DMS53 treated with DMSO at 0.1 percent for 48 hours (cell line): Measurements from ENCODE around the gene MRPL28.
"Not testable (repeated sequence)": the region's sequence is repeated elsewhere in the genome, so short reads cannot be mapped to it uniquely, and the experiment has no call there.

ENCODE experiments used
- DNase-seq: peaks from one replicate; lab custom pipeline; 2025; ENCODE audit not compliant: unreplicated experiment; lab: John Stamatoyannopoulos, UW

Gene MRPL28

DNA sequence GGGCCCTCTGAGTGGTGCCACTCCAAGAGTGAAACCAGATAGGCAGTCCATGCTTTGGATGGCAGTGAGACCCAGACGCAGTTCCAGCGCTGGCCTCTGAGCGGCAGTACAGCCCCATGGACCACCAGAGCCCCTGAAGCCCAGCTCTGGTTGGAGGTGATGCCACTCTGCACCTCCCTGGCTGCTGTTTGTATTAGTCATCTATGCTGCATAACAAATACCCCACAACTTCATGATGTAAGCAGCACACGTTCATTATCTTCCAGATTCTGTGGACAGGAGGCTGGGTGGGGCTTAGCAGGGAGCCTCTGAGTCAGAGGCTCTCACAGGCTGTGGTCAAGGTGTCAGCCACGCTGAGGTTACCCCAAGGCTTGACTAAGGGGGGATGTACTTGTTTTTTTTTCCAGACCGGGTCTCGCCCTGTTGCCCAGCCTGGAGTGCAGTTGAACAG is 21.6 kb upstream of the MRPL28 start:
- peak; percentile 37 for DNase-seq

DNA sequence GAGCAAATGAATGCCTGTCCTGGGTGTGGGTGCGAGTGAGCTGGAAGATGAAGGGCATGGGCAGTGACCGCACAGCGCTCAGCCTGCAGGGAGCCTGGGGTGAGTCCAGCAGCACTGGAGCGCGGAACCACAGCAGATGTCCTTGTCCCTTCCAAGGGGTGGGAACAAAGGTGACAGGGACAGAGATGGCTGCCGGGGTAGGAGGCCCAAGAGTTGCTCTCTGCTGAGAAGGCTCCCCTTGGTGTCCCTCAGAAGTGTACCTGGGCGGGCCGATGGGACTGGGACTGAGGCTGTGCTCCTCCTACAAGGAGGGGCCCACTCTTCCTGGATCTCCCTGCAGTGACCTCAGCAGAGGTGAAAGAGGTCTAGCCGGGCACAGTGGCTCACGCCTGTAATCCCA is 19.0 kb upstream of the MRPL28 start:
- no peak for DNase-seq

DNA sequence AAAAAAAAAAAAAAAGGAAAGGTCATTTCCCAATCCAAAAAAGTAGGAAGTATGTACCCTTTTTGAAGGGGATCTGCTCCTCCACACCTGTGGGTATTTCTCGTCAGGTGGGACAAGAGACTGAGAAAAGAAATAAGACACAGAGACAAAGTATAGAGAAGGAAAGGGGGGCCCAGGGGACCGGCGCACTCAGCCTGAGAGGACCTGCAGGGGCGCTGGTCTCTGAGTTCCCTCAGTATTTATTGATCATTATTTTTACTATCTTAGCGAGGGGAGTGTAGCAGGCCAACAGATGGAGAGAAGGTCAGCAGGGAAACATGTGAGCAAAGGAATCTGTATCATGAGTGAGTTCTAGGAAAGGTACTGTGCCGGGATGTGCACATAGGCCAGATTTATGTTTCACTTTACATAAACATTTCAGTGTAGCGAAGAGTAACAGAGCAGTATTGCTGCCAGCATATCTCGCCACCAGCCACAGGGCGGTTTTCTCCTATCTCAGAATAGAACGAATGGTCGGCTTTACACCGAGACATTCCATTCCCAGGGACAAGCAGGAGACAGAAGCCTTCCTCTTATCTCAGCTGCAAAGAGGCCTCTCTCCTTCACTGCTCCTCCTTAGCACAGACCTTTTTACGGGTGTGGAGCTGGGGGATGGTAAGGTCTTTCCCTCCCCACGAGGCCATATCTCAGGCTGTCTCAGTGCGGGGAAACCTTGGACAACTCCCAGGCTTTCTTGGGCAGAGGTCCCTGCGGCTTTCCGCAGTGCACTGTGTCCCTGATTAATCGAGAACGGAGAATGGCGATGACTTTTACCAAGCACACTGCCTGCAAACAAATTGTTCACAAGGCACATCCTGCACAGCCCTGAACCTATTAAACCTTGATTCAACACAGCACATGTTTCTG is 17.7 kb upstream of the MRPL28 start:
- DNase-seq, result not testable (repeated sequence)

DNA sequence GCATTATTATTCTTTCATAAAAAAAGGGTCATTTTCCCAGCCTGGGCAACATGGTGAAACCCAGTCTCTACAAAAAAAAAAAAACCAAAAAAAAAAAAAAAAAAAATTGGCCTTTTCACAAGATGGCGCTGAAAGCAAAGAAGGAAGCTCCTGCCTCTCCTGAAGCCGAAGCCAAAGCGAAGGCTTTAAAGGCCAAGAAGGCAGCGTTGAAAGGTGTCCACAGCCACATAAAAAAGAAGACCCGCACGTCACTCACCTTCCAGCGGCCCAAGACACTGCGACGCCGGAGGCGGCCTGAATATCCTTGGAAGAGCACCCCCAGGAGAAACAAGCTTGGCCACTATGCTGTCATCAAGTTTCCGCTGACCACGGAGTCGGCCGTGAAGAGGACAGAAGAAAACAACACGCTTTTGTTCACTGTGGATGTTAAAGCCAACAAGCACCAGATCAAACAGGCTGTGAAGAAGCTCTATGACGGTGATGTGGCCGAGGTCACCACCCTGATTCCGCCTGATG is 16.4 kb upstream of the MRPL28 start:
- DNase-seq, result no peak

DNA sequence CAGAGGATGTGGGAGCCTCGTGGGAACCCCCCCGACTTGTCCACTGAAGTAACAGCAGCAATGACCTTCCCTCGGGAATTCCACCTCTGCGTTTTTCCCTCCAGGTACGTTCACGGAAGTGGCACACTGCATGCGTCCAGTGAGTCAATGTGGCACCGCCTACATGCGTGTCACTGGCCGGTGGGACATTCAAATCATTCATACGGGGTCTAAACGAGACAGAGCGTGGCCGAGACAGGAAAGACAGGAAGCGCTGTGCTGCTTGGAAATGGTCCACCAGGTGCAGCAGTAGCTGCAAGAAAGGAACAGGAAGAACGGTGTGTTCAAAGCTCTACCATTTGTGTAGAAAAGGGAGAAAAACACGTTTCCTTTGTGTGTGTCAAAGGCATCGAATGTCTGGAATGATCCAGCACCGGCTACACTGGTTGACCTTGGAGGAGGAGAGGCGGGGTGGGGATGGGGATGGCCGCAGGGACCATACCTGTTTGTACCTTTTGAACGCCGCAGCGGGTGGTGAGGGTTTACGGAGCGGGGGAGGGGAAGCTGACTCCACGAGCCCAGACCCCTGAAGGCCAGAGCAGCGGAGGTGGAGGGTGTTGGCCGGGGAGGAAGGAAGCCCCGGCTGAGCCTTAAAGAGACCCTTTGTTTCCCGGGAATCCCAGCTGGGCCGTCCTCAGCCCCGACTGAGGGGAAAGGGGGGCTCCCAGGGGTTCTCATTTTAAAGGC is 13.2 kb upstream of the MRPL28 start:
- peak; percentile 87 for DNase-seq

DNA sequence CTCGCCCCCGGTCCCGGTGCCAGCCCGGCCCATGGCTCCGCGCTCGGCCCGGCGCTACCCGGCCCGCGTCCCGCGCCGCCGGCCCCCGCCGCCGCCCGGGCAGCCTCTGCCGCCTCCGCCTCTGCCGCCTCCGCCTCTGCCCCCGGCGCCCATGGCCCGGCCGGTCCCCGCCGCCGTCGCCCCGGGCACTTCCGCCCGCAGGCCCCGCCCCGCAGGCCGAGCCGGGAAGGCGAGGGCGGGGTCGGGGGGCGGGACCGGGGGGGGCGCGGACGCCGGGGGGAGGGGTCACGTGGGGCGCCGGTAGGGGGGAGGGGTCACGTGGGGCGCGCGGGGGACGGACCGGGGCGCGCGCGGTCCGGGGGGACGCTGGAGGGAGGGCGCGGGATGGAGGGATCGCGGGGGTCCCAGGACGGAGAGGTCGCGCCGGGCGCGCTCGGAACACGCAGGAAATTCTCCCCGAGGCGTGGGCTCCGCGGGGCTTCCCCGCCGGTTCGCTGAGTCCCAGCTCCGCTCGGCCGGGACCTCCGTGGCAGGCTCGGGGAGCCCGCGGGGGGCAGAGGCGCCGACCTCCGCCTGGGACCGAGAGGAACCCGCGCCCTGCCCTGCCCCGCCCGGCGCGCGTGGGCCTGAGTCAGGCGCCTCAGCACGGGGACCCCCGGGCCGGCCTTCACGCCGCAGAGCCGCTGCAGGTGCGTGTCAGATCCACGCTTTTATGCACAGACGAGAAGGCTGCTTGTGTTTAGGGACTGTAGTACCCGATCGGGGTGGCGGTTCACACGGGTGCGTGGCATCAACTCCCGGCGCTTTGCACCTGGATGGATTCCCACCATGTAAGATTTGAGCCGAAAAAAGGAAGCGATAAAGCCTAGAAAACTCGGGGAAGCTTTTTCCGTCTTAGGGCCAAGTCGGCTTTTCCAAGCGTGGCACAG is 11.7 kb upstream of the MRPL28 start, which contains the start of gene PGAP6:
Gene PGAP6, minus strand, starts transcription at position 190 of the 929 bp plus-strand sequence. Its CDS starts 157 bp downstream, at position 33.
- peak; percentile 42 for DNase-seq

DNA sequence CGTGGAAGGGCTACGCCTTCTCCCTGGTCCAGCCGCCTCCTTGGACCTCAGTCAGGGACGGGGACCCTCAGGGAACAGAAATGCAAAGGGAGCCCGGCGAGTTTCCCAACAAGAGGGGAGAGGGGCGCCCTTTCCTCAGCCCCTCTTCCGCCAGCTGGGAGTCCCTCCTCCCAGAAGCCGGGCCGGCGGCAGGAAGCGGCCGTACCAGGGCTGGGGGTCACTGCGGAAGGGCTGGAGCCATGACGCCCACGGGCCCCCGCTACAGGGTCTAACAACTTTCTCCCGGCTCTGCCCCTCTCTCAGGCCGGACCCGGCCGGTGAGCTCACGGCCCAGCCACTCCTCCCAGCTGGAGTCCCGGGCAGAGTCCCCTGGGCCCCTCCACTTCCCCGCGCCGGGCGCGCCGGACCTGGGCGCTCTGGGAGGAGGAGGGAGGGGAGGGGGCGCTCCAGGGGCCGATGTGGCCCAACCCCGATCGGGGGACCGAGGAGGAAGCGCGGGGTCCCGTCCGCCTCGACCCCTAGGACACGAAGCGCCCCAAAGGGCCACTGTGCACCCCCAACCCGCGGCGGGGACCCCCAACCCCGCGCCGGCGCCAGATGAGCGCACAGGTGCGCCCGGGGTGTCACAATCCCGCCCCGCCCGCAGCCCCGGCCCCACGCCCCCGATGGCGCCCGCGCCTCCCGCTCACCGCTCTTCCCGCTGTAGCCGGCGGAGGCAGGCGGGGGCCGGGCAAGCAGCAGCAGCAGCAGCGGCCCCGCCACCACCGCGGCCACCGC is 10.9 kb upstream of the MRPL28 start:
- peak; percentile 42 for DNase-seq

DNA sequence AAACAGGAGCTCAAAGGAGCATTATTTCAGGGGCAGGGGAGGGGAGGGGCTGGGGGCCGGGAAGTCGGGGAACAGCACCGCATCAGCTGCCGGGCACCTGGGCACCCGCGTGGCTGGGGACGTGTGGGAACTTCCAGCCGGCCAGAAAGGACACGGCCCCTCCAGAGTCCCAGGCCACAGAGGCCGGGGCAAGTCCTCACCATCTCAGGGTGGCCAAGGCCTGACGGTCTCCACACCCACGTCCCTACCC is 10.3 kb upstream of the MRPL28 start:
- DNase-seq, result no peak

DNA sequence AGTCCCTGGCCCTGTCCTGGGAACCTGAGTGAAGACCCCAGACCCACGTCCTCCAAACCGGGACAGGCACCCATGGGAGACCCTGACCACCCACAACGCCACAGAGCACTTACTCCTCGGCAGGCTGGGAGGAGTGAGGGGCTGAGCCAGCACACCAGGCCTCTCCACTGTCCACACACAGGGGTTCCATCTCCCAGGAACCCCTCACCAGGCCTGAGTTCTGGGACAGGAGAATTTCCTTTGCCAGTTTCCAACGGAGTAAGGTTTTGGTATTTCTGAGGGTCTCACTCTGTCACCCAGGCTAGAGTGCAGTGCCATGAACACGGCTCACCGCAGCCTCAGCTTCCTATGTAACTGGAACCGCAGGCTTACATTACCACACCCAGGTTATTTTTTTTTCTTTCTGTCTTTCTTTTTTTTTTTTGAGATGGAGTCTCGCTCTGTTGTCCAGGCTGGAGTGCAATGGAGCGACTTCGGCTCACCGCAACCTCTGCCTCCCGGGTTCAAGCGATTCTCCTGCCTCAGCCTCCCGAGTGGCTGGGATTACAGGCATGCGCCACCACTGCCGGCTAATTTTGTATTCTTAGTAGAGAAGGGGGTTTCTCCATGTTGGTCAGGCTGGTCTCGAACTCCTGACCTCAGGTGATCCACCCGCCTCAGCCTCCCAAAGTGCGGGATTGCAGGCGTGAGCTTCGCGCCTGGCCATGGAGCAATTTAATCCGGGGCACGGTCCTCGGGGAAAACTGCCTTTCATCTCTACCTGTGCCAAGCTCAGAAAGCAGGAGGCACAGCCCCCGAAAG is 9.8 kb upstream of the MRPL28 start:
- DNase-seq, result no peak

DNA sequence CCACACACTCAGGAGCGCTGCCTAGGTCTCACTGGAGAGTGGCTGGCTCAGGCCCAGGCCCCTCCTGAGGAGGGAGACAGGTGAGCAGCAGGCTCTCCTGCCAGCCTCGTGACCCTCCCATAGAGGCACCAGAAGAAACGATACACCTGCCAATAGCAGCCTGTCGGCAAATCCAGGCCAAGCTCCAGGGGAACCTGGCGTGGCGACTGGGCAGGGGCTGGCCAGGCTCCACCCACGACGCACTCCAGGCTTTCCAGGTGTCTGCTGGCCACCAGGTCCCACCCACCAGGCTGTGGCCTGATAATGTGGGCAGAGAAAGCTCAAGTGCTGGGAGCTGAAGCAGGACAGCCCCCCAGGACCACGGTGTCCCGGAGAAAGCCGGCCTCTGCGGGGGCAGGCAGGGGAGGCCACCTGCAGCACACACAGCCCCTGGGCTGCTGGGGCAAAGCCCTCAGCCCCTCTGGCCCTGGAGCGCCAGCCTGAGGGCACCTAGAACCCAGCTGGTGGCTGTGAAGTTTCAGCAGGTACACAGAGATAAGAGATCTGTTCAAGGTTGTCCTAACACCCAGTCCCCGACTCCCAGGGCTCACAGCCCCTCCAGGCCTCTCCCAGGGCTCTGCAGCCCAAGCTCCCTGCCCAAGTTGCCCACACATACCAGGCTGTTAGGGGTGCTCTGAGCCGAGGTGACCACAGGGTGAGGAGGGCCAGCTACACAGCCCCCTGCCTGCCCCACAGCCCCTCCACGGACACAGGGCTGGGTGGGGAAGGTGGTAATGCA is 9.0 kb upstream of the MRPL28 start:
- DNase-seq, result peak; percentile 87

DNA sequence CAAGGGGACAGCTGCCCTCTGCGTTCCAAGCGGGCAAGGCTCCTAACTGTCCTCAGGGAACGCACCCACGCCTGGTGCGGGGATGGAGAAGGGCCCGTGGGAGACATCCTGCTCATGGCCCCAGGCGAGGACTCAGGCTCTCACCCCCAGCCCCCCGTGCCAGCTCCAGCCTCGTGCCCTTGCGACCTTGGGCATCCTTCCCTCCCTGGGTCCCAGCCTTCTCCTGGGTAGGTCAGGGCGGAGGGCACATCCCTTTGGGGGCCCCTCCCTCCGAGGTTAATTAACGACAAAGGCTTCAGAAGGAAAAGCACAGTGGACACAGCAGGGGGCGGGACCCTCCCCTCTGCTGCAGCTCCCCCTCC is 8.5 kb upstream of the MRPL28 start:
- no peak for DNase-seq

DNA sequence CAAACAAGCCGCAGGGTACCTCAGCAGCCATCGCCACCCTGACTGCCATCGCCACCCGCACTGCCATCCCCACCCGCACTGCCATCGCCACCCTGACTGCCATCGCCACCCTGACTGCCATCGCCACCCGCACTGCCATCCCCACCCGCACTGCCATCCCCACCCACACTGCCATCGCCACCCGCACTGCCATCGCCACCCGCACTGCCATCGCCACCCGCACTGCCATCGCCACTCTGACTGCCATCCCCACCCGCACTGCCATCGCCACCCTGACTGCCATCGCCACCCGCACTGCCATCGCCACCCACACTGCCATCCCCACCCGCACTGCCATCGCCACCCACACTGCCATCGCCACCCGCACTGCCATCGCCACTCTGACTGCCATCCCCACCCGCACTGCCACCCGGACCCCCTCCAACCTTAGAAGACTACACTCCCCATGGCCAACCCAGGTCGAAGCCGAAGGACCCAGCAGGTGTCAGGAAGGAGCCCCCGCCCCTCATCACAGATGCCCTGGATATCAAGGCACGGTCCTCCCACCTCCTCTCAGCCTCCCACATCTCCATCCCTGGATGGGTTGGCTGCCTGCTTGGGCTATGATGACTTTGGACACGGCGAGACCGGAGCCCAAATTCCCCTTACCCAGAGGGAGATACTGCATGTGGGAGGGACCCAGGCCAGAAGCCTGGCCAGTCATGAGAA is 7.9 kb upstream of the MRPL28 start:
- not testable (repeated sequence) for DNase-seq

DNA sequence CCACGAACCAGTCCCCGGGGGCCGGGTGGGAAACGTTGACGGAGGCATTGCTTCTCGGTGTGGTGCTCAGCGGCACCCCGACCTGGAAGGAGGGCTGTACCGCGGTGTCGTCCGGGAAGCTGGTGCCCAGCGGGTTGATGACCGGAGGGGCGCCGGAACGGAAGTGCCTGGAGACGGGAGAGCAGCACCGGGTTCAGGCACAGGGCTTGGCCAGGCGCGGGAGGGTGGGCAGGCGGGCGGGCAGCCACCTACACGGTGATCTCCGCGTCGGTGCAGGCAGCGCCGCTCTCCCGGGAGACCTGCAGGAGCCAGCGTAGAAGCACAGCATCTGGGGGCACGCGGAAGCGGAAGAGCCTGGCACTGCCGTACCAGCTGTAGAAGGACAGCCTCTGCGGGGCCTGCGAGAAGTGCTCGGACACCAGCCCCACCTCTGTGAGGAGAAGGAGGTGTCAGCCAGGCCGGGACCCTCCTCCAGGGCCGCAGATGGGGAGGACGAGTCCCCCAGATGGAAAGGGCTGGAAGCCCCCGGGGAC is 7.1 kb upstream of the MRPL28 start:
- DNase-seq, result no peak

DNA sequence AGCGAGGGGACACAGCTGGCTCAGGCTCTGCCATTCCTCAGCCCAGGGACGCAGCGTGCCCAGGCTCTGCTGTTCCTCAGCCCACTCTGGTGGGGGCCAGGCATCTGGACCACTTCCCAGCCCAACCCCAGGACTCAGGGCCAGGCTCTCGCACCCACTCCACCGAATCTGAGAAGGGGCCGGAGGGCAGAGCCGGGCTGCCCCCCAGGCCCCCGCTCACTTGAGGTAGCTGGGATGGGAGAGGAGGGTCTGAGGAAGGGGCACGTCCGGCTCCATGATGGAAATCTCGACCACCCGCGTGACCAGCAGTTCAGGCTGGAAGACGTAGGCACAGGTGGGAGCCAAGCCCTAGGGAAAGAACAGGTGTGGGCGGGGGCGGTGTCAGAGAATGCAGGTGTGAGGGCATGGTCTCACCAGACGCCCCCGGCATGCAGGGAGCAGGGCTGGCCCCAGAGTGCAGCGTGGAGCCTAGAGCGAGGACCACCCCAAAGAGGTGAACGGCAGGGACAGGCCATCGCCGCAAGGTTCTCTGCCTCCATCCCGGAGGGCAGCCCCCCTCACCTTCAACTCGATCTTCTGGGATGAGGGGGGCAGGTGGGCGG is 6.6 kb upstream of the MRPL28 start:
- DNase-seq, result no peak

DNA sequence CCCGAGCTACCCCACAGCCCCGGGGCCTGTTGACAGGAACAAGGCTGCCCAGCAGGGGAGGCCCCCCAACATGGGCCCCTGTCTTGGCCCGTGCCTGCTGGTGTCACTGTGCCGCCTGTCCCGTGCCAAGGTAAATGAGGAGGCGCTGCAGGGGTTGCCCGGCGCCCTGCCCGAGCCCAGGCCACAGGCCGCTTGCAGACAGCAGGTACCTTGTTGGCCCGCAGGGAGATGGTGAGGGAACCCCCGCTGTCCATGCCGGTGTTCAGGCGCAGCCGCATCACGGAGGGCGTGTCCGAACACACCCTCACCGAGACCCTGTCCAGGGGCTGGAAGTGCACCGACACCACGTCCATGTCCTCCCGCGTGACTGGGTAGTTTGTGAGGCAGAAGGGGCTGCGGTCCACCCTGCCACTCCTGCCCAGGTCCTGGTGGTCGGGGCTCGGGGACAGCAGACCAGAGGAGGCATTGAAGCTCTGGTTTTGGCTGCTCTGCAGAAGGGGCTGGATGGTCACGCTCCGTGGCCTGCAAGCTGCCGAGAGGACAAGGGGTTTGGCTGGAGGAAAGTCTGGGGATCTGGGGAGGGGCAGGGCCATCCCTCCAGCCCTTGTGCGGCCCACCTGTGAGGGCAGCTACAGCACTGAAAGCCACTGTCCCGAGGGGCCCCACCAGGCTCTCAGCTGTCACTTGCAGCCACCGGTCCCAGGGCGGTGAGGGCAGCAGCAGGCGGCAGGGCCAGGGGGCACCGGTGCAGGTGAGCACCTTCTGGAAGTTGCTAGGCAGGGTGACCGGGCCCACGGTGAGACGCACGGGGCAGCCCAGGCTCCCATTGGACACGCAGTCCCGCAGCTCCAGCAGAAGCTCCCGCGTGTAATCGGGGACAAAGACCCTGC is 5.8 kb upstream of the MRPL28 start:
- DNase-seq, result no peak

DNA sequence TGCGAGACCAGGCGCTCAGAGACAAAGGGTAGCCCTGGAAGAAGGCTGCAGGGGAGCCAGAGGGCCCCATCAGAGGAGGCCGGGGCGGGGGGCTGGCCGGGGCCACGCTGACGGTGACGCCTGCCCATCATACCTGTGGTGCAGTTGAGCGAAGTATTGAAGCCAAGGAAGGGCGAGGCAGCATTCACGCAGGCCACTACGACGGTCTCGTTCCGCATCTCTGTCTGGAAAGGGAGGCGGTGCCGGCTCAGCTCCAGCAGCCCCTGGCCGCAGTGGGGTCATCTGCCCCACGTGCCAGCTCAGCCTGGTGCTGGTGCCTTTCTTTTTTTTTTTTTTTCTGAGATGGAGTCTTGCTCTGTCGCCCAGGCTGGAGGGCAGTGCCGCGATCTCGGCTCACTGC is 4.9 kb upstream of the MRPL28 start:
- DNase-seq, result no peak

DNA sequence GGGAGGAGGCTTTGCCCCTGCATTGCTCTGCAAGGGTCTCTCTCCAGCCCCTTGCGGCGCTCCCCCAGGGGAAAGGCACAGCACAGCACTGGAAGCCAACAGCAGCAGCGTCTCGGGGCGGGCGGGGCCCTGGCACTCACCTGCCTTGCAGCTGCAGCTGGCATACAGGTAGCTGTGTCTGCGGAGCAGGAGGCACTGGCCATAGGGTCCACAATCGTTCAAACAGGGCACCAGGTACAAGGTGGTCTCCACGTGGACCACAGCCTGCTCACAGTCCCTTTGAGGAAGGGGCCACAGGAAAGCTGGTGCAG is 4.2 kb upstream of the MRPL28 start:
- DNase-seq, result no peak
